ENCODE data around the gene MYEOV.

Gene MYEOV

DNA sequence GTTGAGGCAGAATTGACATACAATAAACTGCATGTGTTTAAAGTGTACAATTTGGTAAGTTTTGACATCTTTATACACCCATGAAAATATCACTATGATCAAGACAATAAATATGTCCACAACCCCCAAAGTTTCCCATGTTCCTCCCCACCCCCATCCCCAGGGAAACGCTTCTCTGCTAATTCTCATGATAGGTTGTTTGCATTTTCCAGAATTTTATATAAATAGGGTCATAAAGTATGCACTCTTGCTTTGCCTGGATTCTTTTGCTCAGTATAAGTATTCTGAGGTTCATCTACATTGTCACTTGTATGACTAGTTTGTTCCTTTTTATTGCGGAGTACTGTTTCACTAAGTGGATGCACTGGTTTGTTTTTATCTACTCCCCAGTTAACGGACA lies 35.6 kb downstream of the MYEOV start (continued):
- no peak for TF ChIP-seq ZNF561 (tag by site-specific recombination; IDR thresholded peaks at IDR 0.05; ENCODE audit: borderline replicate concordance)

DNA sequence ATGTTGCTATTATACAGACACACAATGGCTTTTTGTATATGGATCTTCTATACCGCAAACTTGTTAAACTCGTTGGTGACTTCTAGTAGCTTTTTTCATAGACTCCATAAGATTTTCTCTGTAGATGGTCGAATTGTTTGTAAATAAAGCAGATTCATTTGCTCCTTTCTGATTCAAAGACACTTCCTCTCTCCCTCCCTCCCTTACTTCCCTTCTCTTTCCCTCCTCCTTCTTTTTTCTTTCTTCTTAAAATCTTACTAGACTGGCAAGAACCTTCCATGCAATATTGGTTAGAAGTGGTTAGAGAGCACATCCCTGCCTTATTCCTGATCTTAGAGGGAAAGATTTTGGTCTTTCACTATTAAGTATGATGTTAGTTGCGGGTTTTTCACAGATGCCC lies 36.4 kb downstream of the MYEOV start:
- Histone ChIP-seq H3K9me3 (ENCODE audit: control insufficient read depth, insufficient read depth, low read depth, low read length) (no peaks in the 10 kb centered on the region), H3K4me1 (ENCODE audit: control insufficient read depth, insufficient read depth, low read length) (no peaks in the 10 kb centered on the region), H3K27ac (ENCODE audit: extremely low read depth, low read depth, low read length) (no peak overlapping the region), H3K36me3 (ENCODE audit: control insufficient read depth in 2 of 2, insufficient read depth in 1 of 2, low read length in 2 of 2) (no peaks in the 10 kb centered on the region), H3K4me3 (ENCODE audit: low read depth, low read length) (no peak overlapping the region)
- TF ChIP-seq ZNF549 (tag by site-specific recombination; IDR thresholded peaks at IDR 0.05) (no peak), ZFP41 (tag by site-specific recombination; IDR thresholded peaks at IDR 0.05; ENCODE audit: borderline replicate concordance) (no peak), ZNF24 (tag by site-specific recombination; IDR thresholded peaks at IDR 0.05) (no peak), KLF16 (tag by site-specific recombination; IDR thresholded peaks at IDR 0.05) (no peak), ZNF624 (tag by site-specific recombination; IDR thresholded peaks at IDR 0.05) (no peak), ZNF645 (tag by site-specific recombination; IDR thresholded peaks at IDR 0.05) (no peak), ZNF621 (tag by site-specific recombination; IDR thresholded peaks at IDR 0.05) (no peak), ZNF132 (tag by site-specific recombination; IDR thresholded peaks at IDR 0.05; ENCODE audit: borderline replicate concordance) (no peak), ZNF114 (tag by site-specific recombination; IDR thresholded peaks at IDR 0.05) (no peak), EGR2 (tag by site-specific recombination; IDR thresholded peaks at IDR 0.05; ENCODE audit: low read depth) (no peak), ZNF37A (tag by site-specific recombination; IDR thresholded peaks at IDR 0.05) (no peak), ZNF140 (tag by site-specific recombination; IDR thresholded peaks at IDR 0.05) (no peak), ZNF16 (tag by site-specific recombination; IDR thresholded peaks at IDR 0.05; ENCODE audit: low read depth) (no peak), REST (tag by site-specific recombination; IDR thresholded peaks at IDR 0.05) (no peak), ZNF514 (tag by site-specific recombination; IDR thresholded peaks at IDR 0.05) (no peak), ZNF677 (tag by site-specific recombination; IDR thresholded peaks at IDR 0.05) (no peak)
- TF ChIP-seq, protein P1, sequence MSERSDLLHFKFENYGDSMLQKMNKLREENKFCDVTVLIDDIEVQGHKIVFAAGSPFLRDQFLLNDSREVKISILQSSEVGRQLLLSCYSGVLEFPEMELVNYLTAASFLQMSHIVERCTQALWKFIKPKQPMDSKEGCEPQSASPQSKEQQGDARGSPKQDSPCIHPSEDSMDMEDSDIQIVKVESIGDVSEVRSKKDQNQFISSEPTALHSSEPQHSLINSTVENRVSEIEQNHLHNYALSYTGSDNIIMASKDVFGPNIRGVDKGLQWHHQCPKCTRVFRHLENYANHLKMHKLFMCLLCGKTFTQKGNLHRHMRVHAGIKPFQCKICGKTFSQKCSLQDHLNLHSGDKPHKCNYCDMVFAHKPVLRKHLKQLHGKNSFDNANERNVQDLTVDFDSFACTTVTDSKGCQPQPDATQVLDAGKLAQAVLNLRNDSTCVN (tag by site-specific recombination; optimal IDR thresholded peaks at IDR 0.05): no peak
- ChIA-PET POLR2A (no interaction called here), CTCF (no interaction called here)

- no peaks in the 10 kb centered on the region for H3K4me1 ChIP-seq (ENCODE audit: control insufficient read depth, insufficient read depth, low read length)
- ChIA-PET POLR2A (no interaction called here), CTCF (interaction anchor here (0.7 to 2.9 kb wide), 3 partner anchors 193 to 310 kb away, joined by 3 to 12 read pairs (median 4); no protein-coding TSS in a partner anchor)
- no peaks in the 10 kb centered on the region for H3K36me3 ChIP-seq (ENCODE audit: control insufficient read depth in 2 of 2, insufficient read depth in 1 of 2, low read length in 2 of 2)
- no peaks in the 10 kb centered on the region for H3K9me3 ChIP-seq (ENCODE audit: control insufficient read depth, insufficient read depth, low read depth, low read length)
- H3K27ac ChIP-seq (ENCODE audit: extremely low read depth, low read depth, low read length): no peak overlapping the region
- H3K4me3 ChIP-seq (ENCODE audit: low read depth, low read length): no peak overlapping the region
- TF ChIP-seq, protein P2, sequence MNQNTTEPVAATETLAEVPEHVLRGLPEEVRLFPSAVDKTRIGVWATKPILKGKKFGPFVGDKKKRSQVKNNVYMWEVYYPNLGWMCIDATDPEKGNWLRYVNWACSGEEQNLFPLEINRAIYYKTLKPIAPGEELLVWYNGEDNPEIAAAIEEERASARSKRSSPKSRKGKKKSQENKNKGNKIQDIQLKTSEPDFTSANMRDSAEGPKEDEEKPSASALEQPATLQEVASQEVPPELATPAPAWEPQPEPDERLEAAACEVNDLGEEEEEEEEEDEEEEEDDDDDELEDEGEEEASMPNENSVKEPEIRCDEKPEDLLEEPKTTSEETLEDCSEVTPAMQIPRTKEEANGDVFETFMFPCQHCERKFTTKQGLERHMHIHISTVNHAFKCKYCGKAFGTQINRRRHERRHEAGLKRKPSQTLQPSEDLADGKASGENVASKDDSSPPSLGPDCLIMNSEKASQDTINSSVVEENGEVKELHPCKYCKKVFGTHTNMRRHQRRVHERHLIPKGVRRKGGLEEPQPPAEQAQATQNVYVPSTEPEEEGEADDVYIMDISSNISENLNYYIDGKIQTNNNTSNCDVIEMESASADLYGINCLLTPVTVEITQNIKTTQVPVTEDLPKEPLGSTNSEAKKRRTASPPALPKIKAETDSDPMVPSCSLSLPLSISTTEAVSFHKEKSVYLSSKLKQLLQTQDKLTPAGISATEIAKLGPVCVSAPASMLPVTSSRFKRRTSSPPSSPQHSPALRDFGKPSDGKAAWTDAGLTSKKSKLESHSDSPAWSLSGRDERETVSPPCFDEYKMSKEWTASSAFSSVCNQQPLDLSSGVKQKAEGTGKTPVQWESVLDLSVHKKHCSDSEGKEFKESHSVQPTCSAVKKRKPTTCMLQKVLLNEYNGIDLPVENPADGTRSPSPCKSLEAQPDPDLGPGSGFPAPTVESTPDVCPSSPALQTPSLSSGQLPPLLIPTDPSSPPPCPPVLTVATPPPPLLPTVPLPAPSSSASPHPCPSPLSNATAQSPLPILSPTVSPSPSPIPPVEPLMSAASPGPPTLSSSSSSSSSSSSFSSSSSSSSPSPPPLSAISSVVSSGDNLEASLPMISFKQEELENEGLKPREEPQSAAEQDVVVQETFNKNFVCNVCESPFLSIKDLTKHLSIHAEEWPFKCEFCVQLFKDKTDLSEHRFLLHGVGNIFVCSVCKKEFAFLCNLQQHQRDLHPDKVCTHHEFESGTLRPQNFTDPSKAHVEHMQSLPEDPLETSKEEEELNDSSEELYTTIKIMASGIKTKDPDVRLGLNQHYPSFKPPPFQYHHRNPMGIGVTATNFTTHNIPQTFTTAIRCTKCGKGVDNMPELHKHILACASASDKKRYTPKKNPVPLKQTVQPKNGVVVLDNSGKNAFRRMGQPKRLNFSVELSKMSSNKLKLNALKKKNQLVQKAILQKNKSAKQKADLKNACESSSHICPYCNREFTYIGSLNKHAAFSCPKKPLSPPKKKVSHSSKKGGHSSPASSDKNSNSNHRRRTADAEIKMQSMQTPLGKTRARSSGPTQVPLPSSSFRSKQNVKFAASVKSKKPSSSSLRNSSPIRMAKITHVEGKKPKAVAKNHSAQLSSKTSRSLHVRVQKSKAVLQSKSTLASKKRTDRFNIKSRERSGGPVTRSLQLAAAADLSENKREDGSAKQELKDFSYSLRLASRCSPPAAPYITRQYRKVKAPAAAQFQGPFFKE (tag by site-specific recombination; IDR thresholded peaks at IDR 0.05; ENCODE audit: borderline replicate concordance): no peak
- no peak for TF ChIP-seq HOXD13 (CRISPR knock-in tag; IDR thresholded peaks at IDR 0.05; ENCODE audit: borderline replicate concordance)
- TF ChIP-seq ZNF792 (tag by site-specific recombination; IDR thresholded peaks at IDR 0.05): no peak
These were observed 39.3 kb downstream of the MYEOV start for GRCh38 chr11:69333149-69333710.

Data from HEK293 (cell line).